Fibroblast of lung (primary cell): ENCODE results near the gene PHTF2. TPM values are rescaled to one million over a fixed set of nuclear protein-coding genes. Genes with fewer than 3 reads are reported as not detected.

Source experiments
- DNase-seq, 2 donors: peaks; one replicate each; pipeline versions ENCODE4 v3.0.0 to v3.0.0-alpha.2; 2010; ENCODE audit warnings: low read depth in 2 of 2
- H2AFZ ChIP-seq: 2 replicates; pipeline ENCODE4 v1.5.1; 2012; ENCODE audit warnings: low read length, control low read depth, inconsistent platforms
- H3K27ac ChIP-seq: 2 replicates; pipeline ENCODE4 v1.5.1; 2011; ENCODE audit warnings: low read length, control low read depth; ENCODE audit not compliant: insufficient read depth
- H3K27me3 ChIP-seq: 2 replicates; pipeline ENCODE4 v1.5.1; 2011; ENCODE audit warnings: mild to moderate bottlenecking, low read length; ENCODE audit not compliant: control insufficient read depth, insufficient read depth
- H3K36me3 ChIP-seq: 2 replicates; pipeline ENCODE4 v1.5.1; 2011; ENCODE audit warnings: low read length; ENCODE audit not compliant: control insufficient read depth, insufficient read depth
- H3K4me1 ChIP-seq: 2 replicates; pipeline ENCODE4 v1.5.1; 2011; ENCODE audit warnings: low read length; ENCODE audit not compliant: control insufficient read depth, insufficient read depth; ENCODE audit errors: extremely low read depth
- H3K4me2 ChIP-seq: 2 replicates; pipeline ENCODE4 v1.5.1; 2011; ENCODE audit warnings: low read length, control low read depth; ENCODE audit not compliant: insufficient read depth; ENCODE audit errors: extremely low read depth
- H3K4me3 ChIP-seq, 4 experiments: fragments of 200-600 bp in 1 of 4; sonication (generic) in 1 of 4; replicated peaks in 1 of 4; 2 replicates each; pipeline ENCODE4 v1.5.1; 2011 to 2016; ENCODE audit warnings: low read length in 4 of 4, low read depth in 3 of 4, mild to moderate bottlenecking in 3 of 4, control low read depth in 2 of 4, inconsistent platforms in 1 of 4, mixed read lengths in 1 of 4; ENCODE audit not compliant: insufficient read depth in 1 of 4; ENCODE audit errors: control extremely low read depth in 1 of 4
- H3K79me2 ChIP-seq: 2 replicates; pipeline ENCODE4 v1.5.1; 2012; ENCODE audit warnings: mild to moderate bottlenecking, low read length, inconsistent platforms; ENCODE audit not compliant: control insufficient read depth, insufficient read depth
- H3K9ac ChIP-seq: 2 replicates; pipeline ENCODE4 v1.5.1; 2011; ENCODE audit warnings: mild to moderate bottlenecking, low read length, control low read depth; ENCODE audit not compliant: insufficient read depth
- H3K9me3 ChIP-seq: 2 replicates; pipeline ENCODE4 v1.5.1; 2012; ENCODE audit warnings: low read depth, low read length; ENCODE audit not compliant: control insufficient read depth, insufficient read depth
- H4K20me1 ChIP-seq: 2 replicates; pipeline ENCODE4 v1.5.1; 2011; ENCODE audit warnings: low read length; ENCODE audit not compliant: control insufficient read depth, insufficient read depth; ENCODE audit errors: extremely low read depth
- EZH2 ChIP-seq: IDR thresholded peaks from 2 replicates; pipeline ENCODE4 v1.5.1; 2012; ENCODE audit warnings: low read length, control low read depth, mild to moderate bottlenecking; ENCODE audit errors: missing control alignments
- polyA plus RNA-seq, 2 donors: library from polyadenylated mRNA; depleted of rRNA in 1 of 2; stranded (reverse) in 1 of 2; unstranded in 1 of 2; fragments of >200 nt; gene quantifications; 2 replicates each; pipeline ENCODE4 v1.2.1, GENCODE V29; 2011 to 2012; ENCODE audit warnings: missing spikeins in 1 of 2
- total RNA-seq: library from RNA; depleted of rRNA; stranded (reverse); fragments of >200 nt; gene quantifications from 2 replicates; pipeline ENCODE4 v1.2.1, GENCODE V29; 2014
- TF ChIP-seq, protein P1 (sequence below), 2 donors: IDR thresholded peaks in 1 of 2; conservative IDR thresholded peaks in 1 of 2; 1 replicate in 1 of 2; 2 replicates in 1 of 2; pipeline ENCODE4 v1.5.1; 2011 to 2012; ENCODE audit warnings: low read length in 2 of 2, control low read depth in 1 of 2, inconsistent platforms in 1 of 2, low read depth in 1 of 2, mild to moderate bottlenecking in 1 of 2

PHTF2 gene
- total and polyA plus RNA-seq, 2 donors (not counting 1 experiment from before 2014, with no cell fraction given) = 25.9 to 64.4 TPM

DNA sequence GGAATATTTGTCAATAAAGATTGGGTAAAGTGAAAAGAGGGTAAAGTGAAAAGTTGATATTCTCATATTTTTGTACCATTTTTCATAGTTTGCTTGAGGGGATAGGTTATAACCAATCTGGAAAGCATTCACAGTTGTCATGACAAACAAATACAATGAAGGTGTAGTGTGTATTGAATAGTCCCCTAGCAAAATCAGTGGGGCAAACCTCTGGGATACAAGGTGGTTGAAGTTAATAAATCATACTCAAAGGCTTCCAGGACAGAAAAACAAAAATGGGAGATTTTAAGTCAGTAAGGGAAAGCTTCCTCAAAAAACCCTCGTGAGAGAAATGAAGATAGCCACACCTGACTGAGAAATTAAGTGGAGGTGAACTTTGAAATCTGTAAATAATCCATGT is 39.4 kb downstream of the PHTF2 start:
- Histone ChIP-seq H4K20me1 (no peaks in the 10 kb centered on the region), H3K9ac (no peak overlapping the region), H3K27me3 (no peaks in the 10 kb centered on the region), H3K4me1 (no peaks in the 10 kb centered on the region), H3K36me3 (no peaks in the 10 kb centered on the region), H2AFZ (no peak overlapping the region), H3K27ac (no peak overlapping the region), H3K4me3 (no peak overlapping the region), H3K4me2 (no peak overlapping the region), H3K9me3 (no peaks in the 10 kb centered on the region), H3K79me2 (peaks cover 3% of the 10 kb centered on the region)
- no peak for TF ChIP-seq EZH2
- TF ChIP-seq, protein P1, sequence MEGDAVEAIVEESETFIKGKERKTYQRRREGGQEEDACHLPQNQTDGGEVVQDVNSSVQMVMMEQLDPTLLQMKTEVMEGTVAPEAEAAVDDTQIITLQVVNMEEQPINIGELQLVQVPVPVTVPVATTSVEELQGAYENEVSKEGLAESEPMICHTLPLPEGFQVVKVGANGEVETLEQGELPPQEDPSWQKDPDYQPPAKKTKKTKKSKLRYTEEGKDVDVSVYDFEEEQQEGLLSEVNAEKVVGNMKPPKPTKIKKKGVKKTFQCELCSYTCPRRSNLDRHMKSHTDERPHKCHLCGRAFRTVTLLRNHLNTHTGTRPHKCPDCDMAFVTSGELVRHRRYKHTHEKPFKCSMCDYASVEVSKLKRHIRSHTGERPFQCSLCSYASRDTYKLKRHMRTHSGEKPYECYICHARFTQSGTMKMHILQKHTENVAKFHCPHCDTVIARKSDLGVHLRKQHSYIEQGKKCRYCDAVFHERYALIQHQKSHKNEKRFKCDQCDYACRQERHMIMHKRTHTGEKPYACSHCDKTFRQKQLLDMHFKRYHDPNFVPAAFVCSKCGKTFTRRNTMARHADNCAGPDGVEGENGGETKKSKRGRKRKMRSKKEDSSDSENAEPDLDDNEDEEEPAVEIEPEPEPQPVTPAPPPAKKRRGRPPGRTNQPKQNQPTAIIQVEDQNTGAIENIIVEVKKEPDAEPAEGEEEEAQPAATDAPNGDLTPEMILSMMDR (conservative IDR thresholded peaks at IDR 0.05 in 1 of 2, IDR thresholded peaks at IDR 0.05 in 1 of 2; ENCODE audit: low read depth in 1 of 2, low read length in 2 of 2) = no peak
- no peak for DNase-seq

DNA sequence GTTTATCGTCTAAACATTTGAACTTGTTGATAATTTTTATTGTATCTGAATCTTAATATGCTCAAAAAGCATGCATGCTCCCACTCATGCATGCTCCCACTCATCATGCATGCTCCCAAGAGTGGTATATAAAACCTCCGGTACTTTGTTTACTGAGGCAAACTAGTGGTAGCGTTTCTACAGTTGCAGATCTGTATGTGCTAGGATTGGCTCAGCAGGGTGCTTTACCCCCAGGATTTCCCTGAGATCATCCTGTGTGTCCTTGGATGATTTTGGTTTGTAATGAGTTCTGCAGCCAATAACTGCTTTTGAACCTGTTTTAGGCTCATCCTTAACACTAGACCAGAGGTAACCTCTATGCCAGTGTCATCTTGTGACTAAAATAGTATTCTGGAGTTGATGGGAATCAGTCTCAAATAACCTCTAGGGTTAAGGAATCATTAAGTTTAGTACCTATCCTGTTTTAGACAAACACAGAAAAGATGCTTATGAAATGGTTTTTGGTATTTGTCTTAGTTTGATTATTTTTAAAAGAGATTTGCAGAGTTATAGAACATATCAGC is 40.4 kb downstream of the PHTF2 start:
- no peaks in the 10 kb centered on the region for H3K27me3 ChIP-seq
- H4K20me1 ChIP-seq = no peaks in the 10 kb centered on the region
- no peak for DNase-seq
- no peak overlapping the region for H3K27ac ChIP-seq
- no peaks in the 10 kb centered on the region for H3K36me3 ChIP-seq
- no peak overlapping the region for H3K9ac ChIP-seq
- H3K4me1 ChIP-seq = no peaks in the 10 kb centered on the region
- no peak overlapping the region for H3K4me3 ChIP-seq
- no peaks in the 10 kb centered on the region for H3K9me3 ChIP-seq
- no peak for TF ChIP-seq EZH2
- TF ChIP-seq, protein P1 (conservative IDR thresholded peaks at IDR 0.05 in 1 of 2, IDR thresholded peaks at IDR 0.05 in 1 of 2; ENCODE audit: low read depth in 1 of 2, low read length in 2 of 2) = no peak
- peaks cover 3% of the 10 kb centered on the region for H3K79me2 ChIP-seq
- H3K4me2 ChIP-seq = no peak overlapping the region
- no peak overlapping the region for H2AFZ ChIP-seq

DNA sequence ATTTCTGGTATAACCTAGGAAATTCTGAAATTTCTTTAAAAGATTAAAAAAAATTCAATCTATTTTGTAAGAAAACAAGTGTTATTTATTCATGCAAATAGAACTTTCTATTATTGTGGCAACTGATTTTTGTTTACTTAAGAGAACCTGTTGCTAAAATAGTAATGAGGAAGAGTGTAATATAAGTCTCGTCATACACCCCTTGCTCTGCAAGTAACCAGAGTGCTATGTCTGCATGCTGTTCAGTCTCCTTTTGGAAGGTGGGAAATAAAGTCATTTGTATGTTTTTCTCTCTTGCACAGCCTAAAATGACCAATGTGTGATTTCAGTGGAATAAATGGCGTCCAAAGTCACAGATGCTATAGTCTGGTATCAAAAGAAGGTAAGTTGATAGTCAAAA is 41.3 kb downstream of the PHTF2 start:
- H2AFZ ChIP-seq = no peak overlapping the region
- H3K36me3 ChIP-seq = no peaks in the 10 kb centered on the region
- no peak overlapping the region for H3K4me3 ChIP-seq
- no peaks in the 10 kb centered on the region for H4K20me1 ChIP-seq
- no peak overlapping the region for H3K4me2 ChIP-seq
- no peak overlapping the region for H3K9ac ChIP-seq
- no peak overlapping the region for H3K27ac ChIP-seq
- no peaks in the 10 kb centered on the region for H3K4me1 ChIP-seq
- no peaks in the 10 kb centered on the region for H3K9me3 ChIP-seq
- no peaks in the 10 kb centered on the region for H3K27me3 ChIP-seq
- H3K79me2 ChIP-seq = peaks cover 3% of the 10 kb centered on the region
- DNase-seq = no peak
- TF ChIP-seq EZH2 = no peak
- TF ChIP-seq, protein P1 (conservative IDR thresholded peaks at IDR 0.05 in 1 of 2, IDR thresholded peaks at IDR 0.05 in 1 of 2; ENCODE audit: low read depth in 1 of 2, low read length in 2 of 2) = no peak
